RWPE1 (cell line): Measurements from ENCODE around the gene ZNF133.

ENCODE experiments used
- CTCF ChIA-PET: fragments of 350-600 bp; sonication (Branson Sonifier 250); formaldehyde crosslinking; extraction: SDS; loops from one replicate; lab custom pipeline; 2021; lab: Yijun Ruan, JAX
- POLR2A ChIA-PET: fragments of 400-600 bp; formaldehyde crosslinking; extraction: SDS; loops from one replicate; lab custom pipeline; 2020; ENCODE audit warnings: antibody characterized with exemption; ENCODE audit not compliant: low non-redundant PET; lab: Yijun Ruan, JAX
- DNase-seq: peaks from one replicate; pipeline ENCODE4 v3.0.0; 2012; ENCODE audit warnings: low spot score
- H3K27ac ChIP-seq: fragments of 450-650 bp; 2 replicates; pipeline ENCODE4 v1.5.1; 2017
- CTCF ChIP-seq: fragments of 450-650 bp; conservative IDR thresholded peaks from 2 replicates; pipeline ENCODE4 v1.5.1; 2017; ENCODE audit warnings: low read depth, mild to moderate bottlenecking

Gene ZNF133

GRCh38 chr20:18299364-18299763, 11.0 kb downstream of the ZNF133 start:
- no peak overlapping the region for H3K27ac ChIP-seq
- CTCF ChIA-PET, result interaction anchor here (0.6 to 1.0 kb wide), 2 partner anchors 10 to 508 kb away, joined by 3 to 5 read pairs; no protein-coding TSS in a partner anchor
- DNase-seq, result no peak
- TF ChIP-seq CTCF, result no peak
- POLR2A ChIA-PET, result no interaction called here

- POLR2A ChIA-PET, result no interaction called here
- no peak for DNase-seq
- H3K27ac ChIP-seq, result no peak overlapping the region
- CTCF ChIA-PET, result interaction anchor here (0.6 kb wide), 1 partner anchor 145 kb away, joined by 3 read pairs; no protein-coding TSS in a partner anchor
- TF ChIP-seq CTCF, result no peak
Measured at GRCh38 chr20:18304618-18305017, 16.3 kb downstream of the ZNF133 start.

GRCh38 chr20:18307301-18307700, 19.0 kb downstream of the ZNF133 start:
- ChIA-PET POLR2A (no interaction called here), CTCF (interaction anchor here (0.5 kb wide), 1 partner anchor 132 kb away, joined by 4 read pairs; no protein-coding TSS in a partner anchor)
- DNase-seq, result no peak
- H3K27ac ChIP-seq, result no peak overlapping the region
- no peak for TF ChIP-seq CTCF

- no peak overlapping the region for H3K27ac ChIP-seq
- CTCF ChIA-PET, result no interaction called here
Measured at GRCh38 chr20:18310051-18310450, 21.7 kb downstream of the ZNF133 start.

GRCh38 chr20:18310592-18310991, 22.3 kb downstream of the ZNF133 start:
- no peak for DNase-seq
- H3K27ac ChIP-seq, result no peak overlapping the region
- POLR2A ChIA-PET, result no interaction called here
- no peak for TF ChIP-seq CTCF
- CTCF ChIA-PET, result no interaction called here

More at GRCh38 chr20:18310051-18310450, 21.7 kb downstream of the ZNF133 start:
- no peak for TF ChIP-seq CTCF
- no peak for DNase-seq
- POLR2A ChIA-PET, result no interaction called here

- POLR2A ChIA-PET, result no interaction called here
- DNase-seq, result no peak
- CTCF ChIA-PET, result no interaction called here
- no peak overlapping the region for H3K27ac ChIP-seq
- TF ChIP-seq CTCF, result no peak
Measured at GRCh38 chr20:18312723-18313122, 24.4 kb downstream of the ZNF133 start.
